ENCODE measurements around the gene EP300.

GRCh38 chr22:41094041-41094593 is 1.7 kb downstream of the EP300 start:
- TF ChIP-seq POLR2A (IDR thresholded peaks at IDR 0.05) (no peak), CTCF (IDR thresholded peaks at IDR 0.05) (no peak)

Data from testis (tissue), 2 donors.